GM18508 (cell line): ENCODE measurements around the gene MEOX1.

ENCODE experiments used
- ATAC-seq: cut with Tn5 transposase; IDR thresholded peaks from one replicate; pipeline ENCODE4 v1.9.1; 2021; ENCODE audit warnings: moderate number of reproducible peaks; ENCODE audit not compliant: insufficient read depth, unreplicated experiment

Gene MEOX1

GRCh38 chr17:43683928-43684653, 22.4 kb upstream of the MEOX1 start:
- no peak for ATAC-seq

- no peak for ATAC-seq
Observed at GRCh38 chr17:43680461-43680860, 18.7 kb upstream of the MEOX1 start.

- ATAC-seq = no peak
Observed at GRCh38 chr17:43679911-43680310, 18.2 kb upstream of the MEOX1 start.

- ATAC-seq = no peak
Observed at GRCh38 chr17:43679401-43679800, 17.7 kb upstream of the MEOX1 start.

- ATAC-seq = no peak
Observed at GRCh38 chr17:43676471-43676870, 14.7 kb upstream of the MEOX1 start.

- ATAC-seq = no peak
Observed at GRCh38 chr17:43674394-43674793, 12.7 kb upstream of the MEOX1 start.

GRCh38 chr17:43673516-43674323, 12.0 kb upstream of the MEOX1 start:
- ATAC-seq = no peak

- ATAC-seq = no peak
Observed at GRCh38 chr17:43671755-43672519, 10.2 kb upstream of the MEOX1 start.

GRCh38 chr17:43671031-43671692, 9.4 kb upstream of the MEOX1 start:
- ATAC-seq = no peak

- ATAC-seq = no peak
Observed at GRCh38 chr17:43670645-43671030, 8.9 kb upstream of the MEOX1 start.

GRCh38 chr17:43669971-43670644, 8.4 kb upstream of the MEOX1 start:
- no peak for ATAC-seq

- ATAC-seq = no peak
Observed at GRCh38 chr17:43667947-43668348, 6.2 kb upstream of the MEOX1 start.

GRCh38 chr17:43667506-43667905, 5.8 kb upstream of the MEOX1 start:
- no peak for ATAC-seq

- no peak for ATAC-seq
Observed at GRCh38 chr17:43665937-43666236, 4.2 kb upstream of the MEOX1 start.

- ATAC-seq = no peak
Observed at GRCh38 chr17:43665084-43665936, 3.6 kb upstream of the MEOX1 start.

GRCh38 chr17:43664096-43664495, 2.4 kb upstream of the MEOX1 start:
- no peak for ATAC-seq

- ATAC-seq = no peak
Observed at GRCh38 chr17:43663383-43663782, 1.7 kb upstream of the MEOX1 start.

- ATAC-seq = no peak
Observed at GRCh38 chr17:43662413-43663141, 855 bp upstream of the MEOX1 start.
